HG02885 (cell line): ENCODE results near the gene HBP1.
"Not testable (repeated sequence)": the region's sequence is repeated elsewhere in the genome, so short reads cannot be mapped to it uniquely, and the experiment has no call there.

Experiments
- ATAC-seq: cut with Tn5 transposase; IDR thresholded peaks from one replicate; pipeline ENCODE4 v1.9.1; 2021; ENCODE audit warnings: mild to moderate bottlenecking; ENCODE audit not compliant: unreplicated experiment, poor library complexity

Gene HBP1

DNA sequence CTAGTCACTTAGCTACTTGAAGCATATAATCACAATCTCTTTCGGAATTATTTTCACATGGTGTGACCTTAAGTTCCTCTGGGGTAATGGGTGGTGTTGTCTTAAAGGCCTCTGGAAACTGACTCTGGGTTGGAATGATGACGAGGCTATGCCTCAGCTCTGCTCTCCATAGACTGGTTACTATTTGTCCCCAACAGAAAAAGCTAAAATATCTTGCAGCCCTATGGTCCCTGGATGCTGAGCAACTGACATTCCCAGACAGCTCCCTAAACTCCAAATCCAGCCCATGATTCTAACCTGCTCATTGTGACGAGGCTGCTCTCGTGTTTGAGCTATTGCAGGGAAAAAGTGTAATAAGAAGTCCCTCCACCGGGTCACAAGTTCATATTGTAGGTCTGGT lies 51.6 kb downstream of the HBP1 start:
- ATAC-seq: no peak

DNA sequence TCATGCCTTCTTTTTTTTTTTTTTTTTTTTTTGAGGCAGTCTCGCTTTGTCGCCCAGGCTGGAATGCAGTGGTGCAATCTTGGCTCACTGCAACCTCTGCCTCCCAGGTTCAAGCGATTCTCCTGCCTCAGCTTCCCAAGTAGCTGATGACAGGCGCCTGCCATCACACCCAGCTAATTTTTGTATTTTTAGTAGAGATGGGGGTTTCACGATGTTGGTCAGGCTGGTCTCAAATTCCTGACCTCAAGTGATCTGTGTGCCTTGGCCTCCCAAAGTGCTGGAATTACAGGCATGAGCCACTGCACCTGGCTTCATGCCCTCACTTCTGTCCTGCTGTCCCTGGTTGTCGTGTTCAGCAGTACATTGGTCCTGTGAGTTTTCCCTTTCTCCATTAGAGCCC lies 52.0 kb downstream of the HBP1 start:
- ATAC-seq: not testable (repeated sequence)

DNA sequence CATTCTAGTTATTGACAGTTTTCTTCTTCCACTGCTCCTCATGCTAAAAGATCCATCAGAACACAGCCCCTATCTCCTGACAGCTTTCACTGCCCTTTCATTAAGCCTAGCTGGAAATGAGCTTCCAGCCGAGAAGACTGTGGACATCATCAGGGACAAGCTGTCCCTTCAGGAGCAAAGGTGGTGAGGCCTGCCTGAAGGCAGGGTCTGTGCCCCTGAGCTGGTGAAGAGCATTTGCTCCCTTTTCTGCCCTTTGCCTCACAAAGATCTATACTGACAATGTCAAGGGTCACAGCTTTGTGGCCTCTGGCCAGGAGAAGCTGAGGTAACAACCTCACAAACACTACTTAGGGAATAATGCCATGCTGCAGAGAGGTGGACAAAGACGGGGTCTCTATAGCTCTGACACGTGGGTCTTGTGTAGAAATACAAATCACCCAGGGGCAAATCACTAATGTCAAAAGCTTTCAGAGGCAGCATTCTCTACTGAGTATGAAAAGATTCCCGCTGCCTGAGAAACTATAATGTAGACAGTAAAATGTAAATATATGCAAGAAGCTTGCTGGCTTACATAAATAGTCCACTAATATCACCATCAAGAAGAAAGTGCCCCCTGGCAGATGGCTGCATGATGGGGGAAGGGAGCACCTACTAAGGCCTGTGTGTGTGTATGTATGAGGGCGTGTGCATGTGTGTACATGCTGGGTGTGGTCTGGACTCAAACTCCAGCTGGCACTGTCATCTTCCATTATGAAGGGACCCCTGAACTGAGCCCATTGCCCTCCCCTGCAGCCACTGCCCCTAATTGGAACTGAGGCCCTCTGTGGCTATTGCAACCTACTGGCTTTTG lies 55.8 kb downstream of the HBP1 start:
- no peak for ATAC-seq

DNA sequence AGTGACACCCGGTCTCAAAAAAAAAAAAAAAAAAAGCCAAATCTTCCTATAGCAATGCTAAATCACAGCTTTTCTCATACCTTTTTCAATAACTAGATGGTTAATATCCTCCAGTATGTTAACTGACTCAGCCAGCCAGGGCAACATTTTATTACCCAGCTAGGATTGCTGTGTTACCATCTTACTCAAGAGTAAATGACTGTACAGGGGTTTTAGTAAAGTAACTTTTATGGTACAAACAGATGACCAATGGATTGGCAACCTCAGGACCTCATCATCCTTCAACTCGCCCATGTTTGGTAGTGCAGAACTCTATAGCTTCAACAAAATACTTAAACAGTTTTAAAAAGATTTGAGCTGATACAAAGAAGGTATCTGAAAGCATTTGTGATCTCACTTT lies 59.5 kb downstream of the HBP1 start:
- no peak for ATAC-seq

- no peak for ATAC-seq
Observed at GRCh38 chr7:107230334-107230733, 61.5 kb downstream of the HBP1 start.

DNA sequence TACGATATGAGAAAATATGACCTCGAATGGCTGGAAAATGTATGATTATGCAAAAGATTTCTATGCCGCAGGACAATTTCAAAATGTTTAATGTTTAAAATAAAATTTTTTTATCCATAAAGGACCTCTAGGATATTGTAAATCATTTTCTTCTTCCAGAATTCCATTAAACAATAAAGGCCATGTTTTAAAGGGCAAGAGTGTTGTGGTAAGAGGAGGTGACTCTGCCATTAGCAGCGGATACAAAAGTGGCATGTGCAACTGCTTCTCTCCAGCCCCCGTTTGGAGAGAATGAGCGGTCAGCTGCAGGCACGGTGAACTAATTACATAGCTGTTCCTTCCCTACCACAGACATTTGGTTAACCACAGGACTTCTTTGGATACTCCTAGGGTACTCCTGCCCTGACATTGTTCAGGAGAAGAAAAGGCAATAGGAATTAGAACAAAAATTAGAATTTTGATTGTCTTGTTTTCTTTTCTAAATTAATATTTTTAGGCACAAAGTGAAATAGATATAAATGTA lies 63.8 kb downstream of the HBP1 start:
- no peak for ATAC-seq

GRCh38 chr7:107233174-107233573 lies 64.4 kb downstream of the HBP1 start:
- ATAC-seq: no peak

DNA sequence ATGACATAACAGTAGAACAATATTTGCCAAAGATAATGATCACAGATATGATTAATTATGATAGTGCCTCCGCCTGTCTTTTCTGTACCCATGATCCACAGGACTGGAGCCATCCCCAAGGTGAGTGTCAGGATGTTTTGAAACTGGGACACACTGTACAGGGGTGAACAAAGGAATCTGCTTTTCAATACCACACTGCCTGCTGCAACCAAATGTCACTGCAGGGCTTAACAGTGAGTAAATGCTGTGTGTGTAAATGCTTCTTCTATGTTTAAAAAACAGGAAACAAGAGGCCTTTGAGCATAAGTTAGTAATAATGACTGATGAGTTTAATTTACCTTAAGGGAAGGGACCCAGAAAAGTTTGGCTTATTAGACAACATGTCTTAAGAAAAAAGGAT lies 65.2 kb downstream of the HBP1 start:
- ATAC-seq: no peak

- ATAC-seq: no peak
Observed at GRCh38 chr7:107234436-107234835, 65.6 kb downstream of the HBP1 start.

DNA sequence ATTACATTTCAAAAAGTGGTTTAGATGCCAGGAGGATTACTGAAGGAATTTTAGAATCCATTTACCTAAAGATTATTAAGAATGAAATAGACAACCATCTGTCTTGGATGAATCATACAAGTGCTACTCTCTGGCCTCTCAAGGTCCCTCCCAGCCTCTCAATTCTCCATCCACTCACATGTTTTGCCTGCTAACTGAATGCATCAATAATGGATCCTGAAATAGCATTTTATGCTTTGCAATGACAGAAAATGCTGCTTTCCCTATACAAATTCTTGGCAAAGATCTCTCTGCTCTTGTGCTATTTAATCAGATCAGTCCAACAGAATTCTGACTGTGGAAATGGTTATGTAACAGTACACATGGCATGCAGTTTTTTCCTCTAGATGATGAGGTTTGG lies 68.1 kb downstream of the HBP1 start:
- ATAC-seq: no peak

DNA sequence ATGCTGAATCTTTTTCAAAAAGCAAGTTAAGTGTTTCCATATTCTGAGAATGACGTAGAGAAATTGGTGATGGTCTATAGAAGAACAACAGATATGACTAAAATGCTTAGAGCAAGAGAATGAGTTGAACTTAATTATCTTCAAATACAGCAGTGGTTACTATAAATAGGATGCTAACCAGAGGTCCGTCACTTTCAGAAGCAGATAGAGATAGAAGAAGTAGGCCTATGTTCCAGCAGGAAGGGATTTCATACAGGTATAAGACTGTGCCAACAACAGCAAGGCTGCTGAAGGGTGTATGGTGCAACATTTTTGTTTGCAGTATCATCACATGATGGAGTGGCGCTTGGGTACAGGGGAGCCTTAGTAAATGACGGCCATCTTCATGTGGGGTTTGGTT lies 68.6 kb downstream of the HBP1 start:
- no peak for ATAC-seq

- no peak for ATAC-seq
Observed at GRCh38 chr7:107242267-107242666, 73.5 kb downstream of the HBP1 start.

- ATAC-seq: no peak
Observed at GRCh38 chr7:107244613-107245012, 75.8 kb downstream of the HBP1 start.

- ATAC-seq: not testable (repeated sequence)
Observed at GRCh38 chr7:107246836-107247235, 78.0 kb downstream of the HBP1 start.

DNA sequence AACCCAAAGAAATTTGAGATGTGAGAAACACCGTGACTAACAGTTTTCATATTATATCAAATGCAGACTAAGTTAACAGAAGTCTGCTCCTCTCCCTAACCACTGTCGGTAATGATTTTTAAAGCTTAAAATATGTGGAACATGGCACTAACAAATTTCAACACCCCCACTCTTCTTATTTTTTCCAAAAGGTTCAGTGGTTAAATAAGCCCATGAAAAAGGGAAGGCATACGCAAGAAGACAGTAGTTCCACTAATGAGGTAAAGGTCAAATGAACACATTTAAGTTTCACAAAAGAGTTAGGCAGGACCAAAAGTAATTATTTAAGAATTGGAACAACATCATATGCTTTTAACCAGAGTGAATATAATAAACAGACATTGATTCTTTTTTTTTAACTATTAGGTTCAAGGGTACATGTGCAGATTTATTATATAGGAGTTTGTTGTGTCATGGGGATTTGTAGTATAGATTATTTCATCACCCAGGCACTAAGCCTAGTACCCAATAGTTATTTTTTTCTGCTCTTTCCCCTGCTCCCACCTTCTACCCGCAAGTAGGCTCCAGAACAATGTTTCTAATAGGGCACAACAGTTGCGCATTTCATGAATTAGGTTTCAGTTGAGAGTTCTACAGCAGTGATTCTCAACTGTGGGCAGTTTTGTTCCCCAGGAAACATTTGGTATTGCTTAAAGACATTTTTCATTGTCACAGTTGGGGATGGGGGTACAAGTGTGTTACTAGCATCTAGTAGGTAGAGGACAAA lies 79.9 kb downstream of the HBP1 start:
- no peak for ATAC-seq

- ATAC-seq: no peak
Observed at GRCh38 chr7:107251963-107252362, 83.2 kb downstream of the HBP1 start.
